Measurements from ENCODE around the gene PRKAB1. TPM values are rescaled to one million over a fixed set of nuclear protein-coding genes. Genes with fewer than 3 reads are reported as not detected.
"Not testable (repeated sequence)": the region's sequence is repeated elsewhere in the genome, so short reads cannot be mapped to it uniquely, and the experiment has no call there.

Gene PRKAB1
- total and polyA plus RNA-seq, 4 donors = 34.7 to 57.5 (median 37.9) TPM

- ATAC-seq (ENCODE audit: insufficient read depth, low FRiP score) = no peak
- Histone ChIP-seq H3K27ac (ENCODE audit: low read depth in 1 of 2, low read length in 1 of 2) (peak overlapping the region in 1 of 2 donors; percentile 30), H3K36me3 (ENCODE audit: control insufficient read depth in 4 of 4, insufficient read depth in 4 of 4, low read length in 4 of 4) (peaks cover 0 to 3% (median 2%) of the 10 kb centered on the region in 4 donors), H3K4me1 (ENCODE audit: control insufficient read depth in 5 of 5, insufficient read depth in 5 of 5, low read length in 5 of 5) (peaks cover 0 to 2% (median 0%) of the 10 kb centered on the region in 5 donors), H3K4me3 (no peak overlapping the region), H3K9me3 (ENCODE audit: control insufficient read depth in 4 of 4, insufficient read depth in 3 of 4, low read length in 3 of 4) (no peaks in the 10 kb centered on the region), H3K9ac (ENCODE audit: insufficient read depth in 1 of 2, low read length in 2 of 2) (no peak overlapping the region), H3K27me3 (ENCODE audit: control insufficient read depth in 3 of 3, insufficient read depth in 3 of 3, low read length in 2 of 3) (no peaks in the 10 kb centered on the region)
- no peak for DNase-seq
- no peak for TF ChIP-seq CTCF (IDR thresholded peaks at IDR 0.05; ENCODE audit: control extremely low read depth, extremely low read depth)
- 94 to 95% methylated on average over 16 of the region's 16 CpGs for WGBS, 2 donors
These were observed 36.3 kb downstream of the PRKAB1 start for GRCh38 chr12:119704065-119704747.

- peaks cover 0 to 8% (median under 1%) of the 10 kb centered on the region in 4 donors for H3K36me3 ChIP-seq (ENCODE audit: control insufficient read depth in 4 of 4, insufficient read depth in 4 of 4, low read length in 4 of 4)
- peaks cover 0 to 4% (median 0%) of the 10 kb centered on the region in 5 donors for H3K4me1 ChIP-seq (ENCODE audit: control insufficient read depth in 5 of 5, insufficient read depth in 5 of 5, low read length in 5 of 5)
- no peaks in the 10 kb centered on the region for H3K9me3 ChIP-seq (ENCODE audit: control insufficient read depth in 4 of 4, insufficient read depth in 3 of 4, low read length in 3 of 4)
- TF ChIP-seq CTCF (IDR thresholded peaks at IDR 0.05; ENCODE audit: control extremely low read depth, extremely low read depth) = no peak
- no peaks in the 10 kb centered on the region for H3K27me3 ChIP-seq (ENCODE audit: control insufficient read depth in 3 of 3, insufficient read depth in 3 of 3, low read length in 2 of 3)
- no peak overlapping the region for H3K4me3 ChIP-seq
- DNase-seq = no peak
- ATAC-seq (ENCODE audit: insufficient read depth, low FRiP score) = no peak
- WGBS, 2 donors = 89 to 91% methylated on average over 7 of the region's 7 CpGs
- no peak overlapping the region for H3K9ac ChIP-seq (ENCODE audit: insufficient read depth in 1 of 2, low read length in 2 of 2)
- no peak overlapping the region for H3K27ac ChIP-seq (ENCODE audit: low read depth in 1 of 2, low read length in 1 of 2)
These were observed 37.2 kb downstream of the PRKAB1 start for GRCh38 chr12:119705182-119705581.

DNA sequence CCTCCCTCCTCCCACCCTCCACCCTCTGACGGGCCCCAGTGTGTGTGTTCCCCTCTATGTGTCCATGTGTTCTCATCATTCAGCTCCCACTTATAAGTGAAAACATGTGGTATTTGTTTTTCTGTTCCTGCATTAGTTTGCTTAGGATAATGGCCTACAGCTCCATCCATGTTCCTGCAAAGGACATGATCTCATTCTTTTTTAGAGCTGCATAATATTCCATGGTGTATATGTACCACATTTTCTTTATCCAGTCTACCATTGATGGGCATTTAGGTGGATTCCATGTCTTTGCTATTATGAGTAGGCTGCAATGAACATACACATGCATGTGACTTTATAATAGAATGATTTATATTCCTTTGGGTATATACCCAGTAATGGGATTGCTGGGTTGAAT lies 38.5 kb downstream of the PRKAB1 start:
- not testable (repeated sequence) for H3K9ac ChIP-seq (ENCODE audit: insufficient read depth in 1 of 2, low read length in 2 of 2); H3K27me3 ChIP-seq (ENCODE audit: control insufficient read depth in 3 of 3, insufficient read depth in 3 of 3, low read length in 2 of 3); H3K9me3 ChIP-seq (ENCODE audit: control insufficient read depth in 4 of 4, insufficient read depth in 3 of 4, low read length in 3 of 4); H3K27ac ChIP-seq (ENCODE audit: low read depth in 1 of 2, low read length in 1 of 2); ATAC-seq (ENCODE audit: insufficient read depth, low FRiP score); DNase-seq; H3K4me3 ChIP-seq
- Histone ChIP-seq H3K36me3 (ENCODE audit: control insufficient read depth in 4 of 4, insufficient read depth in 4 of 4, low read length in 4 of 4) (peaks cover 0 to 14% (median under 1%) of the 10 kb centered on the region in 4 donors), H3K4me1 (ENCODE audit: control insufficient read depth in 5 of 5, insufficient read depth in 5 of 5, low read length in 5 of 5) (peaks cover 0 to 11% (median 0%) of the 10 kb centered on the region in 5 donors)
- WGBS, 2 donors = 95% methylated on average over 1 of the region's 1 CpG

GRCh38 chr12:119710374-119710964 lies 42.5 kb downstream of the PRKAB1 start:
- H3K27me3 ChIP-seq (ENCODE audit: control insufficient read depth in 3 of 3, insufficient read depth in 3 of 3, low read length in 2 of 3) = no peaks in the 10 kb centered on the region
- DNase-seq = peak in 2 of 3 donors; percentile 29
- peak overlapping the region in 1 of 2 donors; percentile 17 for H3K9ac ChIP-seq (ENCODE audit: insufficient read depth in 1 of 2, low read length in 2 of 2)
- WGBS, 2 donors = 65 to 92% methylated on average over 11 of the region's 11 CpGs
- H3K4me1 ChIP-seq (ENCODE audit: control insufficient read depth in 5 of 5, insufficient read depth in 5 of 5, low read length in 5 of 5) = peaks cover 0 to 14% (median 0%) of the 10 kb centered on the region in 5 donors
- peak; percentile 51 for ATAC-seq (ENCODE audit: insufficient read depth, low FRiP score)
- H3K4me3 ChIP-seq = no peak overlapping the region
- peaks cover 0 to 28% (median 2%) of the 10 kb centered on the region in 4 donors for H3K36me3 ChIP-seq (ENCODE audit: control insufficient read depth in 4 of 4, insufficient read depth in 4 of 4, low read length in 4 of 4)
- TF ChIP-seq CTCF (IDR thresholded peaks at IDR 0.05; ENCODE audit: control extremely low read depth, extremely low read depth) = no peak
- H3K9me3 ChIP-seq (ENCODE audit: control insufficient read depth in 4 of 4, insufficient read depth in 3 of 4, low read length in 3 of 4) = peaks cover 0 to 2% (median 0%) of the 10 kb centered on the region in 4 donors
- peak overlapping the region in 1 of 2 donors; percentile 63 for H3K27ac ChIP-seq (ENCODE audit: low read depth in 1 of 2, low read length in 1 of 2)
